ENCODE measurements around the gene CYSTM1.

DNA sequence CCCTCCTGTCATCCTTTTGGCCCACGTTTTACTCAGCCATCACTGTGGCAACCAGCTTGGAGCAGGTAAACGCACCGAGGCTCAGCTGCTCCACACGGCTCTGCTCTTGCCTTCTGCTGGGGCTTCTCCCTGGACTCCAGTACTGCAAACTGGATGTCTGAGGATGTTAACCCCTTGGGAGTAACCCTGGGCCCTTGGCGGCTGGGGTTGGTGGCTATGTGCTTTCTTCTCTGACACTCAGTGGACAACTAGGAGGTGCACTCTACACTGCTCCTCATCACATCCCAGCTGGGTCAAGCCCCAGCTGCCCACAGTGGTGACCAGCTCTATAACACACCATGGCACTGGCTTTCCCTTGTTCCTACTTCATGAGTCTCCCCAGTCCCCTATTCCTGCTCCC is 12.2 kb upstream of the CYSTM1 start:
- TF ChIP-seq POLR2A (IDR thresholded peaks at IDR 0.05) = no peak
- TF ChIP-seq, protein P1, sequence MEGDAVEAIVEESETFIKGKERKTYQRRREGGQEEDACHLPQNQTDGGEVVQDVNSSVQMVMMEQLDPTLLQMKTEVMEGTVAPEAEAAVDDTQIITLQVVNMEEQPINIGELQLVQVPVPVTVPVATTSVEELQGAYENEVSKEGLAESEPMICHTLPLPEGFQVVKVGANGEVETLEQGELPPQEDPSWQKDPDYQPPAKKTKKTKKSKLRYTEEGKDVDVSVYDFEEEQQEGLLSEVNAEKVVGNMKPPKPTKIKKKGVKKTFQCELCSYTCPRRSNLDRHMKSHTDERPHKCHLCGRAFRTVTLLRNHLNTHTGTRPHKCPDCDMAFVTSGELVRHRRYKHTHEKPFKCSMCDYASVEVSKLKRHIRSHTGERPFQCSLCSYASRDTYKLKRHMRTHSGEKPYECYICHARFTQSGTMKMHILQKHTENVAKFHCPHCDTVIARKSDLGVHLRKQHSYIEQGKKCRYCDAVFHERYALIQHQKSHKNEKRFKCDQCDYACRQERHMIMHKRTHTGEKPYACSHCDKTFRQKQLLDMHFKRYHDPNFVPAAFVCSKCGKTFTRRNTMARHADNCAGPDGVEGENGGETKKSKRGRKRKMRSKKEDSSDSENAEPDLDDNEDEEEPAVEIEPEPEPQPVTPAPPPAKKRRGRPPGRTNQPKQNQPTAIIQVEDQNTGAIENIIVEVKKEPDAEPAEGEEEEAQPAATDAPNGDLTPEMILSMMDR (IDR thresholded peaks at IDR 0.05) = no peak
- TF ChIP-seq EP300 (IDR thresholded peaks at IDR 0.05) = no peak
